Measurements from ENCODE around the gene TECPR1.

TECPR1 gene

DNA sequence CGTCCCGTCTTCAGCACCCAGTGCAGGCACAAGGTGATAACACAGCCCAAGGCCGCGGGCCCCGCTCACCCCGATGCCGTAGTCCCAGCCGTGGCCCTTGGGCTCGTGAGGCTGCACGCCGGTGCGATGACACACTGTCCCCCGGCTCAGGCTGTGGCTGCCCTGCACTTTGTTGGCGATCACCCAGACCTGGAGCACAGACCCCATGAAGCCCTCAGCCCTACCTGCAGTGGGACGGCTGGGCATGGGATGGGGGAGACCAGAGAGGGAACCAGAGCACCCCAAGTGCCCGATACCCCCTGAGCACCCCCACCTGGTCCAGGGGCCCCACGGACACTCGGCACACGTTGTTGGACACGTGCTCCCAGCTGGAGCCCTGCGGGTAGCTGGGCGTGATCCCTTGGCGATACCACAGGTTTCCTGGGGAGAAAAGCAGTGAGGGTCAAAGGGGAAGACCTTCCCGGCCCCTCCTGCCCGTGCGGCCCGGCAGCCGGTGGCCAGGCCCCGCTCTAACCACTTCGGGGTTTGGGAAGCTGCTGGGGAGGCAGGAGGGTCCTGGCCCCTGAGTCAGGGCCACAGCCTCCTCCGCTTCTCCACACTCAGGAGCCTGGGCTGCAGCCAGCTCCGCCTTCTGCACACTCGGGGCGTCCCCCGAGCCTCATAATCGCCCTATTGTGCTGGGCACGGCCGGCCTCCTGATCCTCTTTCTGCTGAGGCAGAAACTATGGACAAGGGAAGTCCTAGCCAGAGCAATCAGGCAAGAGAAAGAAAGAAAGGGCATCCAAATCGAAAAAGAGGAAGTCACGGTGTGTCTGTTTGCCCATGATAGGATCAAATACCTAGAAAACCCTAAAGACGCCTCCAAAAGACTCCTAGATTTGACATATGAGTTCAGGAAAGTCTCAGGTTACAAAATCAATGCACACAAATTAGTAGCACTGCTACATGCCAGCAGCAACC lies 34.1 kb downstream of the TECPR1 start:
- no peak for DNase-seq (ENCODE audit: low read depth)
- TF ChIP-seq, protein P1, sequence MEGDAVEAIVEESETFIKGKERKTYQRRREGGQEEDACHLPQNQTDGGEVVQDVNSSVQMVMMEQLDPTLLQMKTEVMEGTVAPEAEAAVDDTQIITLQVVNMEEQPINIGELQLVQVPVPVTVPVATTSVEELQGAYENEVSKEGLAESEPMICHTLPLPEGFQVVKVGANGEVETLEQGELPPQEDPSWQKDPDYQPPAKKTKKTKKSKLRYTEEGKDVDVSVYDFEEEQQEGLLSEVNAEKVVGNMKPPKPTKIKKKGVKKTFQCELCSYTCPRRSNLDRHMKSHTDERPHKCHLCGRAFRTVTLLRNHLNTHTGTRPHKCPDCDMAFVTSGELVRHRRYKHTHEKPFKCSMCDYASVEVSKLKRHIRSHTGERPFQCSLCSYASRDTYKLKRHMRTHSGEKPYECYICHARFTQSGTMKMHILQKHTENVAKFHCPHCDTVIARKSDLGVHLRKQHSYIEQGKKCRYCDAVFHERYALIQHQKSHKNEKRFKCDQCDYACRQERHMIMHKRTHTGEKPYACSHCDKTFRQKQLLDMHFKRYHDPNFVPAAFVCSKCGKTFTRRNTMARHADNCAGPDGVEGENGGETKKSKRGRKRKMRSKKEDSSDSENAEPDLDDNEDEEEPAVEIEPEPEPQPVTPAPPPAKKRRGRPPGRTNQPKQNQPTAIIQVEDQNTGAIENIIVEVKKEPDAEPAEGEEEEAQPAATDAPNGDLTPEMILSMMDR (conservative IDR thresholded peaks at IDR 0.05; ENCODE audit: low read depth, low read length): no peak
- peak overlapping the region; percentile 6 for H3K4me3 ChIP-seq (ENCODE audit: low read length)

DNA sequence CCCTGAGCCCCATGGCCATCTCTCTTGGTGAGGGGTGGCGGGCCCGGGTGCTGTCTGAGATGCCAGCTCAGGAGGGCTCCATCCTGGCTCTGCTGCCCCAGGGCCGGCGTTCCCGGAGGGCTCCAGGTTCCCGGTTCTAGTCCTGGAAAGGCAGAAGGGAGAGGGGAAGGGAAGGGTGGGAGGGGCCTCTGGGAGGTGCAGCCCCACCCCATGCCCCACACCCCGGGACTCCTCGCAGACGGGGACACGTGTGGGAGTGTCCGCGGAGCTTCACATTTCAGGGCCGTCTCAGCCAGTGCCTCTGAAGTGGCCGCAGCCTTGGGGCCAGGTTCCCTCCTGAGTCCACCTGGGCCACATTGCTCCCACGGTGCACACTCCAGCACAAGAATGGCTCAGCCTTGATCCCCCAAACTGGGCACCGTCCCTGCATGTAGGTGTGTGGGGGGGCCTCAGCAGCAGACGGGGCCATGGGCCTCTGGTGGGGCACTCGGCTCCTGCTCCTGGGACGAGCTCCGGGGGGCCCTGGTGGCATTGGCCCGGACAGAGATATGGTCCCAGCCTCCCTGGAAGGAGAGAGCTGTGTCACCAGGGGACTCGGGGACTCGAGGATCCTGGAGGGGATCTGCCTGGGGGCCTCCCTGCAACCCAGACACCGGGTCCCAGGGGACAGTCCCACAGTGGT lies 35.0 kb downstream of the TECPR1 start:
- TF ChIP-seq, protein P1 (conservative IDR thresholded peaks at IDR 0.05; ENCODE audit: low read depth, low read length): no peak
- H3K4me3 ChIP-seq (ENCODE audit: low read length): no peak overlapping the region
- DNase-seq (ENCODE audit: low read depth): no peak

DNA sequence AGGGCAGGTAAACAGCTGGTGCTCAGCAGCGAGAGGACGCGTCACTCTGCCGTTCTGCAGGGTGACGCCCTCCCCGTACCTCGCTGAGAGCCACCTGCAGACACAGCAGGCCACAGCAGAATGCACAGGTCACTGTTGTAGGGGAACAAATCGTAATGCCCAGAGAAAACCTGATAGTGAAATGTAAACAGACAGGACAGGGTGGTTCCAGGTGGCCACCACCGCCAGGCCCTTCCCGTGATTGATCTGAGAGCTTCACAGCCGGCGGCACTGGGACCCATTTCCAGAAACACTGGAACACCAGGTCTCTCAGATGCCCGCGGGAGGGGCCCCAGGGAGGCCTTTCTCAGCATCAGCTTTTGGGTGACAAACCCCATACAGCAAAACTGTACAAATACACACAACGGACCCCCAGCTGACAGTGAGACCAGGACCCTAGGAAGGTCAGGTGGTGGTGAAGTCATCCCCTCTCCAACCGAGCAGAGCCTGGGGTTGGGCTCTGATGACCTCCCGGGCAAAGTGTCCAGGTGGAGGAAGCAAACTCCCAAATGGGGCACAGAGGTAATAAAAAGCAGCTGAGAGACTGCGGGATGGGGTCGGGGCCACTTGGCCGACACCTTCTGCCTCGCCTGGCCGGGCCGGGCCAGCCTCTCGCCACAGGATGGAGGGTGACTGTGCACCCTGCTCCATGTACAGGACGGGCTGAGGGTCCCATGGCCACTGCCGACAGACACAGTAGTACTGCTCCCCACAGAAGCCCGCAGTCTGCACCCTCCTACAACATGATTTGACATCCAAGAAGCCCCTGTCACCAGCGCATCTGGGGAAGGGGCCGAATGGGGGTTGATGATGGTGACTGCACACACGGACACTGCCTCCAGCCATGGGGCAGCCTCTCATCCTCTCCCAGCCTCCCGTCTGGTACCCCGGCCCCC lies 36.2 kb downstream of the TECPR1 start:
- H3K4me3 ChIP-seq (ENCODE audit: low read length): no peak overlapping the region
- TF ChIP-seq, protein P1 (conservative IDR thresholded peaks at IDR 0.05; ENCODE audit: low read depth, low read length): no peak
- DNase-seq (ENCODE audit: low read depth): no peak

DNA sequence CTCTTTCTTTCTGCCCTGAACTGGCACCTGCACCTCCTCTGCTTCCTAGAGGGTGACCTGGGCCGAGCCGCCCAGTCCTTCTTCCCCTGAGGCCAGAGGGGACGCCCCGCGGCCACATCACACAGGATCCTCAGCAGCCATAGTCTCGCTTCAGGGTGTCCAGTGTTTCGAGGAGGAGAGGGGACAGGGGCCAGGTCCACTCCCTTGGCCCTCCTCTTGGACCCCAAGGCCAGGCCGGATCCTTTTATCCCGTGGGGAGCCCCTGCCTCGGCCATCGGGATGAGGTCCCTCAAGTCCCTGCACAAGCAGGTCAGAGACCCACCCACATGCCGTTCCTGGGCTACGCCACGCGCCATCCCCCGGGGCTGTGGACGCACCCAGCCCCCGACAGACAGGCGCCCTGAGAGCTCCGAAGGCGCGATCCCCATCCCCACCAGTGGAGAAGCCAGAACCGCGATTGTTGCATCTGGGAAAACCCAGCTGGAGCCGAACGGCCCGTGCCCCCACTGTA lies 37.2 kb downstream of the TECPR1 start:
- no peak for DNase-seq (ENCODE audit: low read depth)
- TF ChIP-seq, protein P1 (conservative IDR thresholded peaks at IDR 0.05; ENCODE audit: low read depth, low read length): no peak

DNA sequence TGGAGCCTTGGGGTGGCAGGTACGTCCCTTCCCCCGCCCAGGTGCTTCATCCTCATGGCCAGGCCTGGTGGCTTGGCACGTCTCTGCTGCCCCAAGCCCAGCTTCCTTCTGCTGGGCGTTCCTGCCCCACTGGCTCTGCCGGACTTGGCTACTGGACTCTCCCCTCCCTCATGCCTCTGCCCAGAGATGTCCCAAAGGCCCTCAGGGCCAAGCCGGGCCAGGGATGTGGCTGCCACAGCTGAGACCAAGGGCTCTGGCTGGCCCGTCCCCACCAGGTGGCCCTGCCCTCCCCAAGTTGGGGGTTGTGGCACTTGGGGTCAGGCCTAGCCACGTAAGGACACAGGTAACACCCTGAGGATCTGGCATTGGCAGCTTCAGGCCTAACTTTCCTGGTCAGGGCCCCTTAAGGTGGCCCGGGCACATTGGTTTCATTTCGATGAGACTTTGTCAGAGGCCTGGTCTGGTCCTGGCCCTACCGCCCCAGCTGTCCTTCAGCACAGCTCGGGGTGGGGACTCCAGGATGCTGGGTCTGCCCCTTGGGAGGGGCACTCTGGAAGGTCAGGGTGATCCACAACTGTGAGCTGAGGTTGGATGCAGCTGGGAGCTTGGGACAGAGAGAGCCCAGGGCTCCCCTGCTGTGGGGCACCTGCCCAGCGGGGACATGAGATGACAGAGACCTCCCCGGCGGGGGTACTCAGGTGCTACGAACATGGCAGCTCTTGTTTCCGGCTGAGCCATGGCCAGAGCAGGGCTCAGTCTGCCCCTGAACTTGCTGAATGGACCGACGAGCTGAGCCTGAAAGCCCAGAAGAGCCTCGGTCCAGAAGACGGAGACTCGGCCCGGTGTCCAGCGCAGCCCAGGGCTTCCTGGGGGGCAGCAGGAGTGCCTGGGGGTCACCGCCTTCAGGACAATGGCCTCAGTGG lies 37.9 kb downstream of the TECPR1 start:
- TF ChIP-seq, protein P1 (conservative IDR thresholded peaks at IDR 0.05; ENCODE audit: low read depth, low read length): no peak
- no peak for DNase-seq (ENCODE audit: low read depth)
- no peak overlapping the region for H3K4me3 ChIP-seq (ENCODE audit: low read length)

More for the DNA sequence above, 37.2 kb downstream of the TECPR1 start:
- H3K4me3 ChIP-seq (ENCODE audit: low read length): no peak overlapping the region

Measured in retinal pigment epithelial cell (primary cell).